Tibial nerve (tissue), 4 donors: ENCODE results near the gene SNX11. TPM values are rescaled to one million over a fixed set of nuclear protein-coding genes. Genes with fewer than 3 reads are reported as not detected.

Source experiments
- DNase-seq, 2 donors: peaks; one replicate each; pipeline ENCODE4 v3.0.0-alpha.2; 2019; ENCODE audit warnings: low spot score in 2 of 2
- H3K27ac ChIP-seq, 4 donors: fragments of 200-600 bp; sonication (generic) in 3 of 4; one replicate each; pipeline ENCODE4 v1.5.1; 2017 to 2019; ENCODE audit warnings: mild to moderate bottlenecking in 1 of 4
- H3K27me3 ChIP-seq, 2 donors: fragments of 200-600 bp; sonication (generic) in 1 of 2; one replicate each; pipeline versions ENCODE4 v1.5.1 to v1.6.0; 2017 to 2019
- H3K36me3 ChIP-seq, 3 donors: fragments of 200-600 bp; sonication (generic); one replicate each; pipeline ENCODE4 v1.5.1; 2018 to 2019
- H3K4me1 ChIP-seq, 4 donors: fragments of 200-600 bp; sonication (generic) in 3 of 4; one replicate each; pipeline ENCODE4 v1.5.1; 2017 to 2019
- H3K4me3 ChIP-seq, 4 donors: fragments of 200-600 bp; sonication (generic) in 3 of 4; one replicate each; pipeline ENCODE4 v1.5.1; 2017 to 2019; ENCODE audit warnings: mild to moderate bottlenecking in 1 of 4, moderate library complexity in 1 of 4
- H3K9me3 ChIP-seq, 4 donors: fragments of 200-600 bp; sonication (generic) in 3 of 4; one replicate each; pipeline ENCODE4 v1.5.1; 2017 to 2019
- EP300 ChIP-seq, 2 donors: sonication (generic); formaldehyde crosslinking; IDR thresholded peaks; one replicate each; pipeline ENCODE4 v1.6.1; 2017; ENCODE audit warnings: antibody characterized with exemption in 2 of 2, mild to moderate bottlenecking in 1 of 2
- POLR2A ChIP-seq, 2 donors: fragments of 450-650 bp; IDR thresholded peaks; one replicate each; pipeline ENCODE4 v1.6.1; 2017; ENCODE audit warnings: antibody characterized with exemption in 2 of 2, mild to moderate bottlenecking in 2 of 2, moderate library complexity in 2 of 2
- WGBS, 2 donors: methylation state at CpG; one replicate each; pipeline ENCODE4 v1.1.5; 2018; 5-methylcytosine and 5-hydroxymethylcytosine counted together
- total RNA-seq, 4 donors: library from RNA; depleted of rRNA; stranded (reverse); fragments of >200 nt; gene quantifications; one replicate each; pipeline ENCODE4 v1.1.0, GENCODE V29; 2016
- TF ChIP-seq, protein P1 (sequence below), 5 experiments: fragments of 200-600 bp in 3 of 5; fragments of 450-650 bp in 2 of 5; sonication (generic) in 3 of 5; IDR thresholded peaks; one replicate each; pipeline ENCODE4 v1.5.1; 2016 to 2019; ENCODE audit warnings: antibody characterized with exemption in 5 of 5, mild to moderate bottlenecking in 3 of 5, moderate library complexity in 2 of 5

Gene SNX11
- total RNA-seq, 4 donors from 2014 or later, result 10.0 to 17.2 (median 16.2) TPM

DNA sequence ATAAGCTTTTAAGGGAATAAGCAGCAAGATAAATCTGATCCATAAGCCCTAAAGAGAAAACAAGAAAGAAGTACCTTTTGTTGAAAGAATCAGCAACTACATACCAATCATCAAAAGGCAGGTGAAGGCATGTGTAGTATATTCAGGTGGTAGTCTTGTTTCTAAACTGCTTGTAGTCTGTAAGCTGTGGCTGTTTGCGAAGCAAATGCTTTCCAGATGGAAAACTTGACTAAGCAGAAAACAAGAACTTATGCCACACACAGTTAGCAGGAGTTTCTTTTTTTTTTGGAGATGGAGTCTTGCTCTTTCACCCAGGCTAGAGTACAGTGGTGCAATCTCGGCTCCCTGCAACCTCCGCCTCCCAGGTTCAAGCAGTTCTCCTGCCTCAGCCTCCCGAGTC, 12.0 kb upstream of the SNX11 start:
- Histone ChIP-seq H3K36me3 (peaks cover 0 to 4% (median 0%) of the 10 kb centered on the region in 3 donors), H3K4me1 (peaks cover 0 to 31% (median 6%) of the 10 kb centered on the region in 4 donors), H3K9me3 (no peaks in the 10 kb centered on the region), H3K27me3 (no peaks in the 10 kb centered on the region), H3K4me3 (no peak overlapping the region), H3K27ac (peak overlapping the region in 1 of 4 donors; percentile 22)
- 62 to 73% methylated on average over 4 of the region's 4 CpGs for WGBS, 2 donors
- DNase-seq, result no peak
- TF ChIP-seq POLR2A (IDR thresholded peaks at IDR 0.05) (no peak), EP300 (IDR thresholded peaks at IDR 0.05) (no peak)
- TF ChIP-seq, protein P1, sequence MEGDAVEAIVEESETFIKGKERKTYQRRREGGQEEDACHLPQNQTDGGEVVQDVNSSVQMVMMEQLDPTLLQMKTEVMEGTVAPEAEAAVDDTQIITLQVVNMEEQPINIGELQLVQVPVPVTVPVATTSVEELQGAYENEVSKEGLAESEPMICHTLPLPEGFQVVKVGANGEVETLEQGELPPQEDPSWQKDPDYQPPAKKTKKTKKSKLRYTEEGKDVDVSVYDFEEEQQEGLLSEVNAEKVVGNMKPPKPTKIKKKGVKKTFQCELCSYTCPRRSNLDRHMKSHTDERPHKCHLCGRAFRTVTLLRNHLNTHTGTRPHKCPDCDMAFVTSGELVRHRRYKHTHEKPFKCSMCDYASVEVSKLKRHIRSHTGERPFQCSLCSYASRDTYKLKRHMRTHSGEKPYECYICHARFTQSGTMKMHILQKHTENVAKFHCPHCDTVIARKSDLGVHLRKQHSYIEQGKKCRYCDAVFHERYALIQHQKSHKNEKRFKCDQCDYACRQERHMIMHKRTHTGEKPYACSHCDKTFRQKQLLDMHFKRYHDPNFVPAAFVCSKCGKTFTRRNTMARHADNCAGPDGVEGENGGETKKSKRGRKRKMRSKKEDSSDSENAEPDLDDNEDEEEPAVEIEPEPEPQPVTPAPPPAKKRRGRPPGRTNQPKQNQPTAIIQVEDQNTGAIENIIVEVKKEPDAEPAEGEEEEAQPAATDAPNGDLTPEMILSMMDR (IDR thresholded peaks at IDR 0.05), result no peak

DNA sequence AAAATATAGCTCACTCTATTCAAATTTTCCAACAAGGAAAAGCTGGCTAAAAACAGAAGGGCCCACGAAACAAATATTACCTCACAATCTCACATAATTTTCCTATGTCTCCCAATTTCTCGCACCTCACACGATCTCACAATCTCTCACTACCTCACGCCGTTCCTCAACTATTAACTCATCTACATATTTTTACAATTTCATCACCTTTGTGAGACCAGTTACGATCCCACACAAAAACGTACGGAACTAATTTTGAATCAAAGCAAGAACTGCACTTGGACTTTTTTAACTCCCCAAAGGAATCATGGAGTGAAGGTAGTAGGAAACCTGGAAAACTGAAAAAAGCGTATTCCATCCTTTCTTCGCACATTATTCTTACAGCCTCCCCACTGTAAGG, 7.4 kb upstream of the SNX11 start:
- no peaks in the 10 kb centered on the region for H3K9me3 ChIP-seq
- WGBS, 2 donors, result 29 to 33% methylated on average over 10 of the region's 10 CpGs
- no peak for DNase-seq
- no peaks in the 10 kb centered on the region for H3K36me3 ChIP-seq
- no peak for TF ChIP-seq POLR2A (IDR thresholded peaks at IDR 0.05)
- no peak for TF ChIP-seq EP300 (IDR thresholded peaks at IDR 0.05)
- TF ChIP-seq, protein P1 (IDR thresholded peaks at IDR 0.05), result no peak
- peak overlapping the region in 2 of 4 donors; percentile 91 to 94 for H3K27ac ChIP-seq
- peak overlapping the region; percentile 77 to 98 (median 96) for H3K4me3 ChIP-seq
- H3K27me3 ChIP-seq, result no peaks in the 10 kb centered on the region
- H3K4me1 ChIP-seq, result peaks cover 0 to 36% (median 6%) of the 10 kb centered on the region in 4 donors

DNA sequence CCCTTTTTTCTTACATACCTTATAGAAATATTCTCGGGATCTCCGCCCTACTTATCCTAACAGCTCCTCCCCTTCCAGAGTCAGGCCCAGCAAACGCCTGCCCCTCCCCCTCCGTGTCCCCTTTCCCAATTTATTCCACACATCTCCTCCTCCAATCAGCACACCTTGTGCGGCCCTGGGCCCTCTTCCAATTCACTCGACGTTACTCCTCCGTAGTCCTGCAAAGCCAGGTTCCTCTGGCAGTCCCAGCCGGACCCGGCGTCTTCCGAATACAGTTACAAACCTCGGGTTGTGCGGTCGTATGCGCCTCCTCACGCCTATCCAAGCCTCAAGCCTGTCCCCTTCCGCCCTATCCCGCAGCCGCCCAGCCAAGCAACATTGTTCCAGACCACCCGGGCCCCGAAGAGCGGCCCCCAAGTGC, 7.0 kb upstream of the SNX11 start:
- WGBS, 2 donors, result 1 to 2% methylated on average over 17 to 23 of the region's 23 CpGs
- Histone ChIP-seq H3K36me3 (no peaks in the 10 kb centered on the region), H3K4me1 (peaks cover 0 to 34% (median 6%) of the 10 kb centered on the region in 4 donors), H3K27ac (peak overlapping the region; percentile 68 to 94 (median 90)), H3K4me3 (peak overlapping the region; percentile 77 to 98 (median 96)), H3K27me3 (no peaks in the 10 kb centered on the region), H3K9me3 (no peaks in the 10 kb centered on the region)
- TF ChIP-seq, protein P1 (IDR thresholded peaks at IDR 0.05), result no peak
- peak in 1 of 2 donors; percentile 34 for DNase-seq

DNA sequence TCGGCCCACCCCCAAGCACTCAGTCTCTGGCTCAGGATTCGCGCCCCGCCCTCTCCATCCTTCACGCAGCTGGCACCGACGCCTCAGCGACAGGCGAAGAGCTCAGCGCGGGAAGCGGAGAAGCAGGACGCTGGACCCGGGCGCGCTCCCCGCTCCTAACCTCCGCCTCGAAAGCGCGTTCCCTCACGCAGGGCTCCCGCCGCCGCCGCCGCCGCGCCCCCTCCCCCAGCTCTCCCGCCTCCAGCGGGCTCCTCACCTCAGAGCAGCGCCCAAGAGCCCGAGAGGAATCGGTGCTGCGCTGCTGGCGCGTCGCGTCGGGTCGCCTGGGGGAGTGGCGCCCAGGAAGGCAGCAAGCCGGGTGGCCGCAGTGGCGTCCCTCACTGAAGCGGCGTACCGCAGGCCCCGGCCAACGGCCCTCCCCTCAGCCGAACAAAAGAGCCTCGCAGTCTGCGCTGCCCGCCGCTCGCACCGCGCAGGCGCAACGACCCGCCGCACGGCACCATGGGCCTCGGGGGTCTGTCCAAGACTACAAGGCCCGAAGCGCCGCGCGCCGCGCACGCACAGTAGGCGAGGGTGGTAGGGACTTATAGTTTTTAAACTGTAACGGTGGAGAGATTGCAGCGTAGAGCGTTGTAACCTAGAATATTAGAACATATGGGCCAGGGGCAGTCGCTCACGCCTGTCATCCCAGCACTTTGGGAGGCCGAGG, 6.4 kb upstream of the SNX11 start, which contains the start of gene CBX1:
TSS of gene CBX1 (minus strand) at position 467 of the 709 bp plus-strand sequence. CDS start 24,474 bp downstream, outside the sequence.
- TF ChIP-seq, protein P1 (IDR thresholded peaks at IDR 0.05), result peak in 1 of 5 experiments; percentile 16
- TF ChIP-seq POLR2A (IDR thresholded peaks at IDR 0.05) (peak in 1 of 2 donors; percentile 59), EP300 (IDR thresholded peaks at IDR 0.05) (peak in 1 of 2 donors; percentile 91)
- peak; percentile 82 for DNase-seq
- 0 to 1% methylated on average over 30 to 38 of the region's 79 CpGs for WGBS, 2 donors
- Histone ChIP-seq H3K36me3 (no peaks in the 10 kb centered on the region), H3K4me1 (peaks cover 0 to 29% (median 6%) of the 10 kb centered on the region in 4 donors), H3K4me3 (peak within 1 kb of the TSS; percentile 77 to 98 (median 96)), H3K9me3 (no peaks in the 10 kb centered on the region), H3K27ac (peak within 1 kb of the TSS; percentile 68 to 94 (median 90)), H3K27me3 (no peaks in the 10 kb centered on the region)

DNA sequence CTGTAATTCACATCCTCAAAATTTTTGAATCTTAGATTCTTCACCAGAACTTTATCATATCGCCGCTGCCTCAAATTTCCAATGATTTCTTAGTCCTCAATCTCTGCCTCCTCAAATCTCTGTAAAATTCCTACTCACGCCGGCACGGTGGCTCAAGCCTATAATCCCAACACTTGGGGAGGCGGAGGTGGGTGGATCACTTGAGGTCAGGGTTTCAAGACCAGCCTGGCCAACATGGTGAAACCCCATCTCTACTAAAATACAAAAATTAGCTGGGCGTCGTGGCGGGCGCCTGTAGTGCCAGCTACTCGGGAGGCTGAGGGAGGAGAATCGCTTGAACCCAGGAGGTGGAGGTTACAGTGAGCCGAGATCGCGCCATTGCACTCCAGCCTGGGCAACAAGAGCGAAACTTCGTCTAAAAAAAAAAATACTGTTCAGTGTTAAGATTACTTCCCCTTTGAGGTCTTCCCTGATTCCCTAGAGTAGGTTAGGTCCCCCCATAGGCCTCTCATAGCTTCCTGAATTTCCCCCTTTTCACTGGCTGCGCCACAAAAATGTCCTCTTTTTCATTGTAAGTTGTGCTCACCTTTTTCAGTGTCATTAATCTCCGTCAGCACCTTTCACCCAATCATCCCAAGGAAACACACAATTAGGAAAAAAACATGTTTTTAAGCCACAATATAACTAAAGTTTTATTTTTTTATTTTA, 5.4 kb upstream of the SNX11 start:
- Histone ChIP-seq H3K36me3 (no peaks in the 10 kb centered on the region), H3K4me1 (peaks cover 0 to 34% (median 6%) of the 10 kb centered on the region in 4 donors), H3K27ac (no peak overlapping the region), H3K4me3 (peak overlapping the region in 1 of 4 donors; percentile 98), H3K27me3 (no peaks in the 10 kb centered on the region), H3K9me3 (no peaks in the 10 kb centered on the region)
- no peak for DNase-seq
- TF ChIP-seq EP300 (IDR thresholded peaks at IDR 0.05), result no peak
- TF ChIP-seq, protein P1 (IDR thresholded peaks at IDR 0.05), result no peak
- TF ChIP-seq POLR2A (IDR thresholded peaks at IDR 0.05), result no peak
- 85% methylated on average over 19 of the region's 19 CpGs for WGBS, 2 donors
